Rectal smooth muscle tissue (tissue), 1 donor: ENCODE measurements around the gene SYDE1.
"Not testable (repeated sequence)": the region's sequence is repeated elsewhere in the genome, so short reads cannot be mapped to it uniquely, and the experiment has no call there.

Experiments used
- H3K27ac ChIP-seq: one replicate; pipeline ENCODE4 v1.7.0; 2013; ENCODE audit warnings: low read depth, low read length, inconsistent platforms
- H3K27me3 ChIP-seq: one replicate; pipeline ENCODE4 v1.7.0; 2013; ENCODE audit warnings: low read length; ENCODE audit not compliant: control insufficient read depth, insufficient read depth
- H3K36me3 ChIP-seq: one replicate; pipeline ENCODE4 v1.7.0; 2013; ENCODE audit warnings: low read length; ENCODE audit not compliant: control insufficient read depth, insufficient read depth
- H3K4me1 ChIP-seq: one replicate; pipeline ENCODE4 v1.7.0; 2013; ENCODE audit warnings: low read length; ENCODE audit not compliant: control insufficient read depth, insufficient read depth
- H3K4me3 ChIP-seq: one replicate; pipeline ENCODE4 v1.7.0; 2013; ENCODE audit warnings: low read length
- H3K9ac ChIP-seq: one replicate; pipeline ENCODE4 v1.7.0; 2013; ENCODE audit warnings: low read length

The SYDE1 gene, protein sequence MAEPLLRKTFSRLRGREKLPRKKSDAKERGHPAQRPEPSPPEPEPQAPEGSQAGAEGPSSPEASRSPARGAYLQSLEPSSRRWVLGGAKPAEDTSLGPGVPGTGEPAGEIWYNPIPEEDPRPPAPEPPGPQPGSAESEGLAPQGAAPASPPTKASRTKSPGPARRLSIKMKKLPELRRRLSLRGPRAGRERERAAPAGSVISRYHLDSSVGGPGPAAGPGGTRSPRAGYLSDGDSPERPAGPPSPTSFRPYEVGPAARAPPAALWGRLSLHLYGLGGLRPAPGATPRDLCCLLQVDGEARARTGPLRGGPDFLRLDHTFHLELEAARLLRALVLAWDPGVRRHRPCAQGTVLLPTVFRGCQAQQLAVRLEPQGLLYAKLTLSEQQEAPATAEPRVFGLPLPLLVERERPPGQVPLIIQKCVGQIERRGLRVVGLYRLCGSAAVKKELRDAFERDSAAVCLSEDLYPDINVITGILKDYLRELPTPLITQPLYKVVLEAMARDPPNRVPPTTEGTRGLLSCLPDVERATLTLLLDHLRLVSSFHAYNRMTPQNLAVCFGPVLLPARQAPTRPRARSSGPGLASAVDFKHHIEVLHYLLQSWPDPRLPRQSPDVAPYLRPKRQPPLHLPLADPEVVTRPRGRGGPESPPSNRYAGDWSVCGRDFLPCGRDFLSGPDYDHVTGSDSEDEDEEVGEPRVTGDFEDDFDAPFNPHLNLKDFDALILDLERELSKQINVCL

DNA sequence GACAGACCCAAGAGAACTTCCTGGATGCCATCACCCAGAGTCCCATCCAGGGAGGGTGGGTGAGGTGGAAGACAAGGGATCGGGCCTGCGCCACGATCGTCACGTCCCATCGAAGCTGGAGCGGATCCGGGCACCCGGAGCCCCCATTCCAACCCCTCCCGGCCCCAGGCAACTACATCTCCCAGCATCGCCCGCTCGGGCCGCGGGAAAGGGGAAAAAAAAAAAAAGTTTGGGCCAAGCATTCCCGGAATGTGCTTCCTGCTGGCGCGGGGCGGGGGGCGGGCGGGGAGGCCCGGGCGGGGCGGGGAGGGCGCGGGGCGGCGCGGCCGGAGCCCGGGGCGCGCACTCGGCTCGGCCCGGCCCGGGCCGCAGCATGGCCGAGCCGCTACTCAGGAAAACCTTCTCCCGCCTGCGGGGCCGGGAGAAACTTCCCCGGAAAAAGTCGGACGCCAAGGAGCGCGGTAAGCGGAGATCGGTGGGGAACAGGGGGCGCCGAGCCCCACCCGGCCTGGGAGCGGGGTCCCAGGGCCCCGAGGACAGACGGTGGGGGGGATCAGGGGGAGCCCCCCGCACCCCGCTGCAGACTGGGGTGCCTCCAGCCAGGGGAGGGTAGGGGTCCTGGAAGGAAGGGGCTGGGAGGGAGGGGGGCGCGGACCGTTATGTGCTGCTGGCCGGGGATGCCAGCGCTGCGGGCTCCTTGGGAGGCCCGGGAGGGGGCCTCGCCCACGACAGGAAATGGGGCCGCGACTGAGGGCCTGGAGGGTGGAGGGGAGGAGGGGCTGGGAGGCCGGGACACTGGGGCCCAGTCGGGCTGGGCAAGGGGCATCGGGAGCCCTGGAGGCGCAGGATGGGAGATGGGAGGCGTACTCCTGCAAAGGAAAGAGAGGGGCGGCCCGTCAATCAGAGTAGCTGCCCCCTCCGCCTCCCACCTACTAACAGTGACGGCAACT, at the start of gene SYDE1:
Gene SYDE1, plus strand, starts transcription at position 341 of the 950 bp plus-strand sequence. Its CDS starts 33 bp downstream, at position 374.
- peak within 1 kb of the TSS; percentile 89 for H3K27ac ChIP-seq
- peaks cover 6% of the 10 kb centered on the region for H3K4me1 ChIP-seq
- peaks cover 10% of the 10 kb centered on the region for H3K36me3 ChIP-seq
- peak within 1 kb of the TSS; percentile 73 for H3K4me3 ChIP-seq
- H3K27me3 ChIP-seq = no peaks in the 10 kb centered on the region
- H3K9ac ChIP-seq = peak within 1 kb of the TSS; percentile 73

- Histone ChIP-seq H3K4me3 (no peak overlapping the region), H3K27me3 (no peaks in the 10 kb centered on the region), H3K36me3 (no peaks in the 10 kb centered on the region), H3K4me1 (no peaks in the 10 kb centered on the region), H3K27ac (no peak overlapping the region), H3K9ac (no peak overlapping the region)
Measured at GRCh38 chr19:15062036-15062435, 45.2 kb upstream of the SYDE1 start.

GRCh38 chr19:15070386-15070785, 36.8 kb upstream of the SYDE1 start:
- H3K27me3 ChIP-seq, H3K4me1 ChIP-seq, H3K36me3 ChIP-seq, H3K4me3 ChIP-seq, H3K27ac ChIP-seq, H3K9ac ChIP-seq: not testable (repeated sequence)

GRCh38 chr19:15072930-15073647, 34.1 kb upstream of the SYDE1 start:
- no peak overlapping the region for H3K4me3 ChIP-seq
- H3K27me3 ChIP-seq = no peaks in the 10 kb centered on the region
- H3K36me3 ChIP-seq = no peaks in the 10 kb centered on the region
- no peak overlapping the region for H3K9ac ChIP-seq
- no peaks in the 10 kb centered on the region for H3K4me1 ChIP-seq
- H3K27ac ChIP-seq = no peak overlapping the region

DNA sequence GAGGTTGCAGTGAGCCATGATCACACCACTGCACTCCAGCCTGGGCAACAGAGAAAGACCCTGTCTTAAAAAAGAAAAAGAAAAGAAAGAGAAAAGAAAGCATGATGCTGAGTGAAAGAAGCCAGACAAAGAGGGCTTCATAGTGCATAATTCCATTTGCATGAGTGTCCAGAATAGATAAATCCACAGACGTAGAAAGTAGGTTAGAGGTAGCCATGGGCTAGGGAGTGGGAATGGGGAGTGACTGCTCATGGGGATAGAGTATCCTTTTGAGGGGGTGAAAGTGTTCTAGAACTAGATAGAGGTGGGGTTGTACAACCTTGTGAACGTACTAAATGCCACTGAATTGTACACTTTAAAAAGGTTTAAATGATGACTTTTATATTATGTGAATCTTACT, 32.8 kb upstream of the SYDE1 start:
- Histone ChIP-seq H3K36me3 (no peaks in the 10 kb centered on the region), H3K27me3 (no peaks in the 10 kb centered on the region), H3K9ac (no peak overlapping the region), H3K27ac (no peak overlapping the region), H3K4me1 (no peaks in the 10 kb centered on the region), H3K4me3 (no peak overlapping the region)

DNA sequence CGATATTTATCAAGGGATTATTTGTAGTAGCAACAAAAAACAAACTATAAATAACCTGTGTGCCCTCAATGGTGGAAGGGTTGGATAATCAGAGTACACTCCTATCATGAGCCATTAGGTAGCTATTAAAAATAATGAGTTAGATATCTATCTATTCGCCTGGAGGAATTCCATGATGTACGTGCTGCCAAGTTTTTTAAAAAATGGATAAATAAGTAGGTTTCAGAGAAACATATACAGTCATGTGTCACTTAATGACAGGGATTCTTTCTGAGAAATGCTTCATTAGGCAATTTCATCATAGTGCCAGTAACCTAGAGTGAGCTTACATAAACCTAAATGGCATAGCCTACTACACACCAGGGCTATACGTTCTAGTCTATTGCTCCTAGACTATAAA, 31.4 kb upstream of the SYDE1 start:
- Histone ChIP-seq H3K4me3 (no peak overlapping the region), H3K27ac (no peak overlapping the region), H3K4me1 (no peaks in the 10 kb centered on the region), H3K27me3 (no peaks in the 10 kb centered on the region), H3K36me3 (no peaks in the 10 kb centered on the region), H3K9ac (no peak overlapping the region)

DNA sequence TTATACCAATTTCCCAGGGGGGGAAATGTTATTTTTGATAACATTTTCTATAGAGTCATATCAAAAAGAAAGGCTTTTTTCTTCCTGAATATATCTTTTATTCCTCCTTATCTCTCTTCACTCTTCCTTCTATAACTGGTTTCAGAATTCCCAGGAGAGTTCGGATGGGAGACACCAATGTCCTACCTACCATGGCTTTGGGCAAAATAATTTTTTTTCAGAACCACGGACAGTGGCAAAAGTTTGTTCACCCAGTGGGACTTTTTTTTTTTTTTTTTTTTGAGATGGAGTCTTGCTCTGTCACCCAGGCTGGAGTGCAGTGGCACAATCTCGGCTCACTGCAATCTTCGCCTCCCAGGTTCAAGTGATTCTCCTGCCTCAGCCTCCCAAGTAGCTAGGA, 27.2 kb upstream of the SYDE1 start:
- H3K9ac ChIP-seq, H3K36me3 ChIP-seq, H3K27me3 ChIP-seq: not testable (repeated sequence)

GRCh38 chr19:15081911-15082310, 25.3 kb upstream of the SYDE1 start, which contains the start of gene OR1I1:
Gene OR1I1 (plus strand): TSS chr19:15082211. CDS start chr19:15087066, 4,855 bp downstream.
- no peaks in the 10 kb centered on the region for H3K27me3 ChIP-seq
- H3K9ac ChIP-seq = no peak within 1 kb of the TSS
- H3K36me3 ChIP-seq = no peaks in the 10 kb centered on the region
- H3K4me3 ChIP-seq = no peak within 1 kb of the TSS
- H3K27ac ChIP-seq = no peak within 1 kb of the TSS
- no peaks in the 10 kb centered on the region for H3K4me1 ChIP-seq

More for the DNA sequence above, 27.2 kb upstream of the SYDE1 start:
- H3K4me1 ChIP-seq, H3K4me3 ChIP-seq, H3K27ac ChIP-seq: not testable (repeated sequence)

GRCh38 chr19:15087182-15087581, 20.0 kb upstream of the SYDE1 start:
- Histone ChIP-seq H3K27ac (no peak overlapping the region), H3K4me1 (peaks cover 3% of the 10 kb centered on the region), H3K27me3 (no peaks in the 10 kb centered on the region), H3K4me3 (no peak overlapping the region), H3K36me3 (no peaks in the 10 kb centered on the region), H3K9ac (no peak overlapping the region)

GRCh38 chr19:15091918-15092753, 15.1 kb upstream of the SYDE1 start:
- peak overlapping the region; percentile 41 for H3K4me3 ChIP-seq
- H3K9ac ChIP-seq = peak overlapping the region; percentile 13
- no peak overlapping the region for H3K27ac ChIP-seq
- no peaks in the 10 kb centered on the region for H3K27me3 ChIP-seq
- H3K4me1 ChIP-seq = peaks cover 3% of the 10 kb centered on the region
- H3K36me3 ChIP-seq = no peaks in the 10 kb centered on the region

- Histone ChIP-seq H3K4me1 (peaks cover 3% of the 10 kb centered on the region), H3K27me3 (no peaks in the 10 kb centered on the region), H3K9ac (no peak overlapping the region), H3K36me3 (no peaks in the 10 kb centered on the region), H3K4me3 (no peak overlapping the region), H3K27ac (no peak overlapping the region)
Measured at GRCh38 chr19:15093001-15093400, 14.2 kb upstream of the SYDE1 start.
